HepG2 (cell line): ENCODE results near the gene HS3ST1.

Experiments
- CTCF ChIP-seq: sonication (generic); formaldehyde crosslinking; IDR thresholded peaks from 2 replicates; pipeline ENCODE4 v1.5.0; 2020; ENCODE audit warnings: mild to moderate bottlenecking, missing genetic modification reagents, moderate library complexity
- FOSL1 ChIP-seq: sonication (generic); formaldehyde crosslinking; IDR thresholded peaks from 2 replicates; pipeline ENCODE4 v1.9.0; 2021; ENCODE audit warnings: missing genetic modification reagents, borderline replicate concordance
- RAD21 ChIP-seq: fragments of 450-650 bp; formaldehyde crosslinking; IDR thresholded peaks from 2 replicates; pipeline ENCODE4 v1.5.0; 2020; ENCODE audit warnings: mild to moderate bottlenecking
- RNF2 ChIP-seq: fragments of 450-650 bp; conservative IDR thresholded peaks from 2 replicates; pipeline ENCODE4 v1.6.1; 2016; ENCODE audit warnings: low read depth
- SMAD3 ChIP-seq: sonication (generic); formaldehyde crosslinking; IDR thresholded peaks from 2 replicates; pipeline ENCODE4 v1.4.0; 2020; ENCODE audit warnings: missing genetic modification reagents
- TCF7L2 ChIP-seq: IDR thresholded peaks from 2 replicates; pipeline ENCODE4 v1.6.1; 2011; ENCODE audit warnings: mild to moderate bottlenecking, low read depth, low read length, moderate library complexity
- YY1 ChIP-seq: IDR thresholded peaks from 2 replicates; pipeline ENCODE4 v1.6.1; 2011; ENCODE audit warnings: low read length, low read depth, moderate library complexity, mild to moderate bottlenecking; ENCODE audit not compliant: insufficient read depth, insufficient replicate concordance
- ZNF136 ChIP-seq: sonication (generic); formaldehyde crosslinking; IDR thresholded peaks from 2 replicates; pipeline ENCODE4 v1.8.1; 2022; ENCODE audit warnings: low read depth, mild to moderate bottlenecking, moderate library complexity, missing genetic modification reagents
- ZNF274 ChIP-seq: sonication (generic); formaldehyde crosslinking; IDR thresholded peaks from 2 replicates; pipeline ENCODE4 v1.5.1; 2020; ENCODE audit warnings: mild to moderate bottlenecking, missing genetic modification reagents
- ZNF335 ChIP-seq: sonication (generic); formaldehyde crosslinking; IDR thresholded peaks from 2 replicates; pipeline ENCODE4 v1.4.0; 2020; ENCODE audit warnings: missing genetic modification reagents
- ZNF362 ChIP-seq: sonication (generic); formaldehyde crosslinking; IDR thresholded peaks from 2 replicates; pipeline ENCODE4 v1.4.0; 2020; ENCODE audit warnings: missing genetic modification reagents, mild to moderate bottlenecking, borderline replicate concordance
- ZNF558 ChIP-seq: sonication (generic); formaldehyde crosslinking; IDR thresholded peaks from 2 replicates; pipeline ENCODE4 v1.9.0; 2022; ENCODE audit warnings: mild to moderate bottlenecking, missing genetic modification reagents, borderline replicate concordance

GRCh38 chr4:11365039-11365438 lies 63.7 kb downstream of the HS3ST1 start:
- TF ChIP-seq YY1: no peak
- no peak for TF ChIP-seq RAD21
- TF ChIP-seq ZNF558: no peak
- no peak for TF ChIP-seq SMAD3 (CRISPR knock-in tag)
- TF ChIP-seq ZNF274 (CRISPR knock-in tag): no peak
- no peak for TF ChIP-seq ZNF362 (CRISPR knock-in tag)
- no peak for TF ChIP-seq FOSL1 (CRISPR knock-in tag)
- no peak for TF ChIP-seq ZNF335 (CRISPR knock-in tag)
- TF ChIP-seq ZNF136 (CRISPR knock-in tag): no peak
- no peak for TF ChIP-seq RNF2
- no peak for TF ChIP-seq TCF7L2
- no peak for TF ChIP-seq CTCF (CRISPR knock-in tag)
